ENCODE measurements around the gene ARHGDIG.
"Not testable (repeated sequence)": the region's sequence is repeated elsewhere in the genome, so short reads cannot be mapped to it uniquely, and the experiment has no call there.

ARHGDIG gene

GRCh38 chr16:301950-302349, 21.6 kb downstream of the ARHGDIG start:
- no peak for DNase-seq

GRCh38 chr16:303760-304505, 23.5 kb downstream of the ARHGDIG start:
- no peak for DNase-seq

GRCh38 chr16:305916-306626, 25.7 kb downstream of the ARHGDIG start:
- DNase-seq, result no peak

- no peak for DNase-seq
Observed at GRCh38 chr16:306911-307370, 26.6 kb downstream of the ARHGDIG start.

GRCh38 chr16:307691-308312, 27.4 kb downstream of the ARHGDIG start:
- DNase-seq, result no peak

- DNase-seq, result no peak
Observed at GRCh38 chr16:309476-309875, 29.1 kb downstream of the ARHGDIG start.

GRCh38 chr16:311725-312124, 31.3 kb downstream of the ARHGDIG start:
- DNase-seq, result no peak

GRCh38 chr16:314351-314750, 34.0 kb downstream of the ARHGDIG start:
- DNase-seq, result no peak

- no peak for DNase-seq
Observed at GRCh38 chr16:314795-315299, 34.5 kb downstream of the ARHGDIG start.

- DNase-seq, result no peak
Observed at GRCh38 chr16:316741-317464, 36.5 kb downstream of the ARHGDIG start.

- DNase-seq, result no peak
Observed at GRCh38 chr16:317583-317982, 37.2 kb downstream of the ARHGDIG start.

- DNase-seq, result no peak
Observed at GRCh38 chr16:318628-319027, 38.2 kb downstream of the ARHGDIG start.

GRCh38 chr16:320206-320605, 39.8 kb downstream of the ARHGDIG start:
- DNase-seq, result no peak

- no peak for DNase-seq
Observed at GRCh38 chr16:321532-321931, 41.1 kb downstream of the ARHGDIG start.

- no peak for DNase-seq
Observed at GRCh38 chr16:322476-323143, 42.2 kb downstream of the ARHGDIG start.

- DNase-seq, result no peak
Observed at GRCh38 chr16:324201-324450, 43.7 kb downstream of the ARHGDIG start.

- DNase-seq, result no peak
Observed at GRCh38 chr16:324451-325334, 44.3 kb downstream of the ARHGDIG start.

- no peak for DNase-seq
Observed at GRCh38 chr16:325375-326145, 45.2 kb downstream of the ARHGDIG start.

GRCh38 chr16:330741-331140, 50.4 kb downstream of the ARHGDIG start:
- DNase-seq, result no peak

GRCh38 chr16:331181-331814, 50.9 kb downstream of the ARHGDIG start:
- DNase-seq, result not testable (repeated sequence)

All from NCI-H2081 treated with DMSO at 0.1 percent for 48 hours (cell line).